HG02943 (cell line): ENCODE measurements around the gene ULBP1.
"Not testable (repeated sequence)": the region's sequence is repeated elsewhere in the genome, so short reads cannot be mapped to it uniquely, and the experiment has no call there.

Source experiments
- ATAC-seq: cut with Tn5 transposase; IDR thresholded peaks from one replicate; pipeline ENCODE4 v1.9.1; 2021; ENCODE audit warnings: mild to moderate bottlenecking, low read depth, moderate library complexity; ENCODE audit not compliant: unreplicated experiment

ULBP1 gene

DNA sequence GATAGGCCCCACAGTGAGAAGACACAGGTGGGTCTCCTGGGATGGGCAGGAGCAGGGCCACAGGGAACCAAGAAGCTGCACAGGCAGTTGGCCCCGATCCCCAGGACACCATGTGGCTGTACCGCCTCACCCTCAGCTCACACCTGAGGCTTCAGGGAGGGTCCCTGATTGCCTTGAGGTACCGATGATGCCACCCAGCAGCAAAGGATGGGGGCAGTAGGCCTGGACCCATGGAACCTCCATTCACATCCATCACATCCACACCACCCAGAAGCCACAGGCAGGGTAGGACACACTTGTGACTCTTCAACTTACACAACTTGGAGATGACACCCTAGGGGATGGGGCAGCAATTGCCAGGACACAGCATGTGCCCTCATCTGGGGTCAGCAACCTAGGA lies 39.9 kb downstream of the ULBP1 start:
- ATAC-seq = not testable (repeated sequence)

DNA sequence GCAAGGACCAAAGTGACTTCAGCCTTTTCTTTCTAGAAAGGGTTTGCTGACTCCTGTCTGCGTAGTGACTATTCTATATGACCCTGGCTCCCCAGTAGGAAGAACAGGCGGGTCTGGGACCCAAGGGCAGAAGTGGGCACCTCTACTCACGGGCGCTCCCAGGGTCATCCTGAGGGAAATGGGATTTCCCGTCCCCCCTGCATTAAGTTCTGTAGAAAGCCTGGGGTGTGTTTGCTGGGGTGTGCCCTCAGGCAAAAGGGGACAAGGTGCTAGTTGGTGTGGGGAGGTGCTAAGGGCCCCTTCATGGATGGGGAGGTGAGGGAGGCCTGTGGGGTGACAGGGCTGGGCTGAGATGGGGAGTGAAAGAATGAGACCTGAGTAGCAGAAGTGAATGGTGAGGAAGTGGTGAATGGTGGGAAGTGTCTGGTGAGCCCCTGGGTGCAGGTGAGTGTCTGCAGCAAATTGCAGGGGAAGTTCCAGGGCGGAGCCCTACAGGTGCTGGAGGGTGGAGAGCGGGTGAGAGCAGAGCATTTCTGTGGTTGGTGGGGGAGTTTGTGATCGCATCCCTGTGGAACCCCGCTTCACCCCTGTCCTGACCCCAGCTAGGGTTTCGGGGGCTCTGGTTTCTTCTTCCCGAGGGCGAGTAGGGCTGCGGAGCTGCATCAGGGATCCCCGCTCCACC lies 40.5 kb downstream of the ULBP1 start:
- peak; percentile 11 for ATAC-seq

DNA sequence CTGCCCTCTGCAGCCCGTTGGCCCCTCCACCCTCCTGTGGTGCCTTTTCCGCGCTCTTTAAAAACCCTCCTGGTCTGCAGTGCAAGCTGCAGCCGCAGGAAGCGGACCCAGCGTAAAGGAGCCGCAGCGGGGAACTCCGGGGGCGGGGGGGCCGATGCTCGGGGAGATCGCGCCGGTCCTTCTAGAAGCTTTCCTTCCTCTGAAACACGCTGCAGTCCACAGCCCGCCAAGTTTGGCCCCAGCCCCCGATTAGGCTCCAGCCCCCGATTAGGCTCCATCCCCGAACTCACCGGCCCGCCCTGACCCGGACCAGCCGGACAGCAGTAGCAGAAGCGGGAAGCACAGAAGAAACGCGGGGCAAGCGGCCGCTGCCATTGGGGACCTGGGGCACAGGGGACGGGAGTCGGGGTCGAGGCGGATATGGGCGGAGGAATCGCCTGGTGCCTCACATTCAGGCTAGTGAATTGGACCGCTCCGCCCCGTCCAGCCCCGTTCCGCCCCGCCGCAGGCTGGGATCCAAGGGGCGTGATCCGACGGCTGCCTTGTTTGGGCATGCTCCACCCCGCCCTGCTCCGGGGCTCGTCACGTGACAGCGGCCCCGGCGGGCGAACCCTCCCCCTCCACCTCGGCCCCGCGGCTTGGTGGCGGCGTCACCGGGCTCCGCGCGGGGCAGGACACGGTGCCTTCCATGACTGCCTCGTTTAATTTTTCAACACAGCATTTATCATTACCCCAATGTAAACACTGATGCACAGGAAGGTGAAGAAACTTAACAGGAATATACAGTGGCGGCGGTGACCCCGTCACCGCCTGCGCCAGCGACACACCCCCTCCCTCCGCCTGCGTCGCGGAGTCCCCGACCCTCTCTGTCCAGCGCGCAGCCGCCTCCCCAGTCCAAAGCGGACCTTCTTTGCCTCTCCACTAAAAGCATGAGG lies 41.3 kb downstream of the ULBP1 start:
- ATAC-seq = peak; percentile 65

DNA sequence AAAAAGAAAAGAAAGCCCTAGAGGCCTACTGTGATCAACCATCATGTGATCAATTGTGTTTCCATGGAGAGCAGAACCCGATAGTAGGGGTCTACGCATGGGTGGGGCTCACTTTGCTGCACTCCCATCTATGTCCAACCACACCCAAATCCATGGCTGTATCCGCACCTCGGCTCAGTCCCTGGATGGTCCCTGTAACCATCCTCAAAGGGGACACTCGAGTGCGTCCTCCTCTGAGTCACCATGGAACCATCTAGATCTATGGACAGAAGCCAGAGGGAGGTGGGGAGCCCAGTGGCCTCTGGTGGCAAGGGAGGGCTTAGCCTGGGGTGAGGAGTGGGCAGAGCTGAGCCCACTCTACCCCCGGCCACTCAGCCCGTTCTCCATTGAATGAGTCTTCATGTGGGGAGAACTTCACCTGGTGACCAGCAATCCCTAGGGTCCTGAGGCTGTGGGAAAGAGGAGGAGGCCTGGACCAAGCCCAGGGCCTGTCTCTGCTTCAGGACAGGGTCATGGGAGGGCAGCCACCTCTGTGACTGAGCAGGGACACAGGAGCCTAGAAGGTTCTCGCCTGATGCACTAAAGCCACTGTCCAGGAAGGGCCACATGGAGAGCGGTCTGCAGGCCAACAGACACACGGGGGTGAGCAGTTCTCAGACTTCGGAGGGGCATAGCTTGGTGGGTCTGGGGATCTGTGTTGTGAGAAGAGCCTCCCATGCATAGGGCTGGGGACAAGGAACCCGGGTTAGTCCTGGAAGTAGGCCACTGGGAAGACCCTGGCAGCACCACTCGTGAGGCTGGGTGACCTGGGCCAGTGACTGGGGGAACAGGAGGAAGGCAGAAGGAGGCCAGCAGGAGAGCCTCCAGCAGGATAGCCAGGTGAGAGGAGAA lies 42.3 kb downstream of the ULBP1 start:
- ATAC-seq = no peak

DNA sequence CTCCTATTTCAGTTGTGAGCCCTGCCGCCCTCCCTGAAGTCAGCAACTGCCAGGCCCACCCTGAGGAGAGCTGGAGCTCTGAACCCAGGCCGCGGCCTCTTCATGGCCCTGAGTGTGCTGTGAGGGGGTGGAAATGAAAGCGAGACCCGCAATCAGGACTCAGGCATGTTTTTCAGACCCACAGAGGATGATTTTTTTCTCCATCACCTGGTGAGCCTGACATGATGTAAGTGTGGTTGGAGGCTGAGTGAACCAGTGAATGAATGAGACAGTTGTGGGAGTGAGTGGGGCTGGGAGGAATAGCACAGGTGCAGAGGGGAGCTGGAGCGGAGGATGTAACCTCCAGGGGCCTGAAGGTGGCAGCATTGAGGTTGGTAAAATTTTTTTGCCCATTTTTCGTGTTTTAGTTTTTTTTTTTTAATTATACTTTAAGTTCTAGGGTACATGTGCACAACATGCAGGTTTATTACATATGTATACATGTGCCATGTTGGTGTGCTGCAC lies 43.3 kb downstream of the ULBP1 start:
- ATAC-seq = no peak

DNA sequence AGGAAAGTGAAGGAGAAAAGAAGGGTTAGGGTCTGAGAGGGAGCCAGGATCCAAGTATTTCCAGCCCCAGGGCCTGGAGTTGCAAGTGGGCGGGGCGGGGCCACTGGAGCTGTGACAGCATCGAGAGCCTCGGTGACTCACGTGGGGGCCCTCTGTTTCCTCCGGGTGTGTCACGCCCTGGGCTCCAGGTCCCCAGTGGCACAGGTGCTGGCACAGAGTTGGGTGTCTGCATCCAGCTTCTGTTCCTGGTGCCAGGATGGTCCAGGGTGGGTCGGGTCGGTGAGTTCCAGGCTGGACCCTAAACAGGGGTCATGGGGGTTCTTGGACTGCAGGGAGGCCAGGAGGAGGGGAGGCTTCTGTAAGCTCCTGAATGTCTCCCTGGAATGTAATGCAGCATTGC lies 44.8 kb downstream of the ULBP1 start:
- ATAC-seq = no peak

DNA sequence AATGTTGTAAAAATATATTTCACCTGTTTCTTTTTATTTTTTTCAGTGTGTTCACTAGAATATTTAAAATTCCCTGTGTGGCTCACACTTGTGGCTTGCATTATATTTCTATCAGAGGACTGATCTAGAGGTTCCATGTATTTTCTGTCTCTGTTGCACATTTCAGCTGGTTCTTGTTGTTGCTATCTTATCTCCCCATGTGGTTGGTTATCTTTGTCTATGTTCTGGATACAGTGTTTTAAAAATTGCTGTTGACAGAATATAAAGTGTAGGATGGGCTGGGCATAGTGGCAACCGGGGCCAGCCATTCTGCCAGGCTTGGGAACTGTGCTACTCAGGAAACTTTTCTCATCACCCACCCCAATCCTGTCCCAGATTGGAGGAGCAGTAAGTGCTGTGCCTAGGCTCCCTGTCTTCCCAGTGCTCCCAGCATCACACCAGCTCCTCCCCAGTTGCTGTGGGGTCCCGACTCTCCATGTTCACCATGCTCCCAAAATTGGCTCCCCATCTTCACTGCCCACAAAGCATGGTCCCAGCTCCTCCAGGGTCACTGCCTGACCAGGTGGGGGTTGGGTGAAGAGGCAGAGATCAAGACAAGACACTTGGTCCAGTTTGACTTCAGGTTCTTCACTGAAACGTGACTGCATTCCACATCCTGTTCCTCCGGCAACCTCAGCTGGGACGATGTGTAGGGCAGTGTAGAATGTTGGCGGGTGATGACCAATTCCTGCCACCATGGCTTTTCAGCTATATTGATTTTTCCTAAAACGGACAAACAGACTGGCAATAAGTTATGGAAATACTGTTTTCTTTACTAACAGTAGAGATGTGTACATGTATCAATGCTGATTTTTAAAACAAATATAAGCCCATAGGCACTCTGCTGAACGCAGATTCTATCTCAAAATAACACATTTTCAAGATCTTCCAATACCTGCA lies 49.4 kb downstream of the ULBP1 start:
- ATAC-seq = not testable (repeated sequence)

DNA sequence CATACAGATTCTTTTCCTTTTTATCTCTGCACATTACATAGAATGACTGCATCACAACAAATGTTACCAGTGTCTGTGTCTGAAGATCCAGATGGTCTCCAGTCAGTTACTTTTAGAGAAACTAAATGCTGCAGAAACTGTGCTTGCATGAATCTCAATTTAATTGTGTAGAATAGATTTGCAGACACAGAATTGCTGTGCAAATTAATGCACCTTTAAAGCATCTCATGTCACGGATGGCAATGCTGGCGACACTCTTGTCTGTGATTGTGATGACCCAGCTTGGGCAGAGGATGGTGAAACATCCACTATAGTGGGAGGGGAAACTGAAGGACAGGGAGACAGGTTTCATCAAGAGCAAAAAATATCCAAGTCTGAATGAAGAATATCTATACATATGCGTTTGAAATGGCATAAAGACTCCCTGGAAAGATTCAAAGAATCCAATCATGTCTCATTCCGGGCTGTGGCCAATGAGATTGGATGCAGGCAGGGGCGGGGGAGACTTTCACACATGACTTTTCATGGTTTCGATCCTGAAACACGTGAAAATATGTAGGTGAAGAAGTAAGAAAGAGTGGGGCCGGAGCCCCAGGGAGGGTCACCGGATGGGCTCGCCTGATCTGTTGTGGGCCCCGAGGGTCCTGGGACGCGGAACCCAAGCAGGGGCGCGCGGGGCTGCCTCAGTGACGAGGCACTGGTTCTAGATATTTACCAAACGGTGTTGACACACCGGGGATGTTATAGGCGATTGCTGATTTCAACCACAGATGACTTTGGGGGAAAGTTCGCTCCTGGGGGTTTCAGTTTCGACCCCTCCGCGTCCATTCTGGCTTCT lies 50.3 kb downstream of the ULBP1 start:
- not testable (repeated sequence) for ATAC-seq

DNA sequence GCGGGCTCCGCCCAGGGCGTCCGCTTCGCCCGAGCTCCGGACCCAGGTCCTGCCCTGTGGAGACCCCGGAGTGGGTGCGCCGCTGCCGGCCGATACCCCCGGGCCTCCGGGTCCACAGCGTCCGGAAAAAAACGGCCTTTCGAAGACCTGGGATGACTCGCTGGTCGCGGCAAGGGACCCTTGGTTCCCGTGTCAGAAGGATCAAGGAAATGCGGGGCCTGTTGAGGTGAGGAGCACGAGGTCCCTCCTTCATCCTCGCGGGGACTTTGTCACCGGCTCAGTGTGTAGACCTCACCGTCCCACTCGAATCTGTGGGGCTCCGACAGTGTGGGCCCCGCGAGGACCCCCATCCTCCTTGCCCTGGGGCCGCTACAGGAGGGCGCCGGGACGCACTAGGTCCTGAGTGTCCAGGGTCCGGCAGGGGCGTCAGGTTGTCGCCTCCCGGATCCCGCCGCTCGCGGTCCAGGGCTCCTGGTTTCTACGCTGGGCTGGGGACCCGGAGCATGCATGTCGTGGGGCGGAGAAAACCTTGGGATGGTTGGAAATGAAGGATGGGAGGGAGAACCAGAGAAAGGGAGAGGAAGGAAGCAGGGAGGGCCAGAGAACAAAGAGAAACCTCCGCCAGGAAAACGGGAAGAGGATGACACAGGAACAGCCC lies 51.0 kb downstream of the ULBP1 start:
- ATAC-seq = not testable (repeated sequence)

DNA sequence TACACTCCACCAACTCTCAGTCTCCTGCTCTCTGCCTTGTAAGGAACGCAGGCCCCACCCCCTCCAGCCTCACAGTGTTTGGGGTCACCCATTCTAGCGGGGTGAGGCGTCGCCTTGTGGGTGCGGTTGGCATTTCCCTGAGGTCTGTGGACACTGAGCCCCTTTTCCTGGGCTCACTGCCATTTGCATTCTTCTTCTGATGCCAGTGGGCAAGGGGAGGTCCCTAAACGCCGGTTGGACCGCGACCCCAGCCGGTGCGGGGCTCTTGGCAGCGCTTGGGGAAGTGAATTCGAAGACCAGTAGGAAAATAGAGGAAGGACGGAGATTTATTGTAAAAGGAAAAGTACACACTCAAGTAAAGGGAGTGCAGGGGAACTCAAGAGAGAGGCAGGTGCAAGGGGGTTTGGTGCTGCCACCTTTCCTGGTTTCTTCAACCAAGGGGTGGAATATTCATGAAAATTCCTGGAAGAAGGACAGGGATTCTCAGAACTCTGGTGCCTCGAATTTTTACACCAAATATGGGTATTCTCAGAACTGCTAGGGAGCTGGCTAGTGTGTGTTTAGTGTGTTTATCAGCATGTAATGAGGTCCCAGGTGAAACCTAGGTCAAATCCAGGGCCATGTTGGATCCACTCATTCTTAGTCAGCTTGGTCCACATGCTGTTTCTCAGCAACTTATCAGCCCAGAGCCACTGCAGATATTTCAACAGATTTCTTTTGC lies 51.7 kb downstream of the ULBP1 start:
- not testable (repeated sequence) for ATAC-seq

DNA sequence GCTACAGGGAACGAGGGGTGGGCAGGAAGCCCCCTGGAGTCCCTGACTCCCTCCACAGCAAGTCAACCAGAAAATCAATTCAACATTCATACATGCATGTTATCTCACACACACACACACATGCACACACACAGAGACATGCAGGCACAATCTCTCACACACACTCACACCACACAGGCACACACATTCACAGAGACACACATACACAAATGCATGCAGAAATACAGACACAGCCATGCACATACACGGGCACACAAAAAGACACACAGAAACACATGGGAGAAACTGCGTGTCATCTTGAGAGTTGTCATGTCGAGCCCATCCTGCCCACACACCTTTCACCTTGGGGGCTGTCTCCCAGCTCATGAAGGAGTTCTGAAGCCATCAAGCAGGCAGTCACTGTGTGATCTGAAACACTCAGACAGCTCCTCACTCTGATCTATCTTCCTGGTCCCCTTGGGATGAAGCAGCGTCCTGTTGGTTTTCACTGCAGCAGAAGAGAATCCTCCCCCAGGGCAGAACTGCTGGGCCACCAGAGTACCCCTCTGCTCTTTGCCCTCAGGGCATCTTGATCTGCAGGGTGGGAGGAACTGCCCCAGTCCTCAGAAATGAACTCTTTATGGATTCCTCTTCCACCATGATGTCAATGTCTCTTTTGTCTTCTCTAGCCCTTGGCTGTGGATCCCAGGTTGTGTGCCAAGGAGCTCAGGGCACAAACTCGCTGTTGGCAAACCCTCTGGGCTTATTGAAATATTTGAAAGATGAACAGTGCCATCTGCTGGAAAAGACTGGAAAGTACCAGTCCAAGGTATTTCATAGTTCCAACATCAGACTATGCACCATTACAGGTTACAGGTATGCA lies 52.8 kb downstream of the ULBP1 start:
- ATAC-seq = peak; percentile 70

DNA sequence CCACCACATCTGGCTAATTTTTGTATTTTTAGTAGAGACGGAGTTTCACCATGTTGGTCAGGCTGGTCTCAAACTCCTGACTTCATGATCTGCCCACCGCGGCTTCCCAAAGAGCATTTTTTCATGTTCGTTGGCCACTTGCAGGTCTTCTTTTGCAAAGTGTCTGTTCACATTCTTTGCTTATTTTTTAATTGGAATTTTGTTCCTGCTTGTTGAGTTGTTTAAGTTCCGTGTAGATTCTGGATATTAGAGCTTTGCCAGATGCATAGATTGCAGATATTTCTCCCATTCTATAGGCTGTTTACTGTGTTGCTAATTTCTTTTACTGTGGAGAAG lies 53.4 kb downstream of the ULBP1 start:
- not testable (repeated sequence) for ATAC-seq

DNA sequence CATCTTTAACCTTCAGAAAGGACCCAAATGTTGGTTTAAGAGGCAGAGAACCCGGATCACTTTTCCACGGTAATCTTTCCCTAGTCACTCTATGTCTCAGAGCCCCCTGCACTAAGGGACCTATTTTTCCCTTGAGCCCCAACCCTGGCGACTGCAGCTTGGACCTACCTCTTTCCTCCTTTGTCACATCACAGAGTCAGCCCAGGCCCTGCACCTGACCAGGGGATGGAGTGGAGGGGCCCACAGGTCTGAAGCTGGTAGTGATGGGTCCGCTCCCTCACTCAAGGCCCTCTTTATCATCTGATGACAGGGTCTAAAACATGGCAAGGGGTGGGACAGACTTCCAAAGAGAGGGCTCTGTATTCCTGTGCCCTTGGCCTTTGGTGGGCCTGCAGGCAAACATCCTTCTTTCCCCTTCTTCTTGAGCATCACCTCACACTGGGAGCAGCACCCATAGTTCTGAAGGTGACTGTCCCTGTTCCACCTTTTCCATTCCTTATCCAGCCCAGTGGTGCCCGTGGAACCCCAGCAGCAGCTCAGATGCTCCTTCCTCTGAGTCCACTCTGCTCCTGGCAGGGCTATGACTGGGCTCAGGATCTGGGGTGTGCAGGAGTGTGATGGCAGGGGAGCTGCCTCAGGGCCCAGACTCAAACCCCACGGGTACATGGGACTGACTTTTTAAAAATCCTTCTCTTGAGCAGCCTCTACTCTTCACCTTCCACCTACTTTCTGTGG lies 55.3 kb downstream of the ULBP1 start:
- ATAC-seq = no peak

DNA sequence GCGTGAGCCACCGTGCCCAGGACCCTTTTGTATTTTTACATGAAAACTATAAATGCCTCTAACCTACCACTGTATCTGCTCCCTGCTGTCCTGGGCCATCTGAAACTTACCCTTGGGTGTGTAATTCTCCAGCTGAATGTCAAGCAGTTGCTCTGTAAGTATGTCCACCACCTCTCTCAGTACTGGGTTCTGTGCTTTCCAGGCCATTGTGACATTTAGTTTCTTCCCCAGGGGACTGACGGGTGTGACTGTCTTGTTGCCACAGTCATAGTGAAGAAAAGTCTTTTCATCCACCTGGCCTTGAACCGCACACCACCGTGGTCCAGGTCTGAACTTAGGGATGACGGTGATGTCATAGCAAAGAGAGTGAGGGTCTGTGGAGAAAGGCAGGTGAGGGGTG lies 58.1 kb downstream of the ULBP1 start:
- not testable (repeated sequence) for ATAC-seq
